ENCODE results near the gene VNN1. TPM values are rescaled to one million over a fixed set of nuclear protein-coding genes. Genes with fewer than 3 reads are reported as not detected.
"Not testable (repeated sequence)": the region's sequence is repeated elsewhere in the genome, so short reads cannot be mapped to it uniquely, and the experiment has no call there.

Gene VNN1
- total and polyA plus RNA-seq, 4 donors, result 0.08 to 0.50 (median 0.13) TPM

DNA sequence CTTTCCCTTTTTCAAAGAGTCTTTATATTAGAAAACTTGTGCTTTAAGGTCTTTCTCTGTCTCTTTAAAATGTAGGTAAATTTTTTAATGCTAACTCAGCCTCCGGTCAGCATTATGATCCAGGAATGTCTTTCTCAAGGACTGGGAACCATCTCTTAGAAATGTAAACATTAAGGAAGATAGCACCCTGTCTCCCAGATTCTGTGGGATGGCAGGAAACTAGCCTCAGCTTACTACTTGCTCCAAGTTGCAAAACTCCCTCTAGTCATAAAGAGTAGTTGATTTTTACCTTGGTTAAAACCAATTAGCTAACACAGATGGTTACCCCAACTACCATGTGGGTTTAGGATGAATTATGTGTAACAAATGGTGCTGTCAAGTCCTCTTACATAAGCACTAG lies 50.2 kb downstream of the VNN1 start:
- no peak overlapping the region for H3K4me3 ChIP-seq (ENCODE audit: low read depth, low read length)
- DNase-seq (ENCODE audit: low read depth in 4 of 6, low spot score in 6 of 6), result no peak
- no peaks in the 10 kb centered on the region for H3K9me3 ChIP-seq (ENCODE audit: control insufficient read depth, insufficient read depth, low read length)
- H3K27me3 ChIP-seq (ENCODE audit: control insufficient read depth, insufficient read depth, low read length), result no peaks in the 10 kb centered on the region
- no CpG with 5 or more reads among the region's 1 CpG for whole genome bisulfite sequencing (ENCODE audit: insufficient coverage)
- H3K4me1 ChIP-seq (ENCODE audit: control insufficient read depth, insufficient read depth, low read length), result no peaks in the 10 kb centered on the region
- no peaks in the 10 kb centered on the region for H3K36me3 ChIP-seq (ENCODE audit: control insufficient read depth, insufficient read depth, low read length)
- no peak overlapping the region for H3K27ac ChIP-seq (ENCODE audit: low read depth, low read length)

DNA sequence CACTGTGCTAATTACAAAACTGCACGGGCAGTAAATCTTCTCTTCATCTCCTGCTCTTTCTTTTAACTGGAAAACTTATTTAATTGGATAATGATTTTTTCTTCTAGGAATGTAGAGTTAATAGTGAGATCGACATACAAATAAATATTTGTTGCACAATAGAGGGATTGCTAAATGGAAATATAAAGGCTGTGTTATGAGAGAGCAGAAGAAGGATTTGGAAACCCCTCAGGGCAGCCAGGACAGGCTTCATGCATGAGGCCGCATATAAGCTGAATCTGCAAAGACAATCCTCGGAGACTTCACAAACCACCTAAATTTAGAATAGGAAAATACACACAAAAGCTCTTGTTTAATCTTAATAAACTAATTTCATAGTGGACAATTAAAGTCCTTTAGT lies 51.9 kb downstream of the VNN1 start:
- H3K4me1 ChIP-seq (ENCODE audit: control insufficient read depth, insufficient read depth, low read length), result no peaks in the 10 kb centered on the region
- no peak overlapping the region for H3K4me3 ChIP-seq (ENCODE audit: low read depth, low read length)
- 100% methylated on average over 1 of the region's 4 CpGs for WGBS (ENCODE audit: insufficient coverage)
- H3K27ac ChIP-seq (ENCODE audit: low read depth, low read length), result no peak overlapping the region
- no peaks in the 10 kb centered on the region for H3K9me3 ChIP-seq (ENCODE audit: control insufficient read depth, insufficient read depth, low read length)
- H3K36me3 ChIP-seq (ENCODE audit: control insufficient read depth, insufficient read depth, low read length), result no peaks in the 10 kb centered on the region
- no peaks in the 10 kb centered on the region for H3K27me3 ChIP-seq (ENCODE audit: control insufficient read depth, insufficient read depth, low read length)
- no peak for DNase-seq (ENCODE audit: low read depth in 4 of 6, low spot score in 6 of 6)

DNA sequence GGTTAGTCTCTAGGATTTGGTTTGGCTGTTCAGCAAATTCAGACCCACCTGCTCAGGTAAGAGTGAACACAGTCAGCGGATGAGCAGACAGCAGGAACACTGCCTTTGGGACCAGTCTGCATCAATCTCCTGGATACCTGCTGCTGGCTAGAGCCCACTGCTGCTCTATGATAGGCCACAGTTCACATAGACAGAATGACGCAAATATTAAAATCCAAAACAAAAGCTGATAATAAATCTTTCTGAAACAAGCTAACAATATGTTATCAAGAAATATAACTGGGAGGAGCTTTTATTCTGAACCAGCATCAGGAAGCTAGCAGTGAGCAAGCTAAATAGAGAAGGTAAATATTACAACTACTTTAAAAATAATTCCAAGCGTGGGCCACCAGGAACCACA lies 54.8 kb downstream of the VNN1 start, which contains the start of gene TAAR1:
Gene TAAR1 (minus strand): TSS at position 101 of the 400 bp plus-strand sequence. CDS start 13,179 bp downstream, outside the sequence.
- WGBS (ENCODE audit: insufficient coverage), result 75% methylated on average over 1 of the region's 3 CpGs

DNA sequence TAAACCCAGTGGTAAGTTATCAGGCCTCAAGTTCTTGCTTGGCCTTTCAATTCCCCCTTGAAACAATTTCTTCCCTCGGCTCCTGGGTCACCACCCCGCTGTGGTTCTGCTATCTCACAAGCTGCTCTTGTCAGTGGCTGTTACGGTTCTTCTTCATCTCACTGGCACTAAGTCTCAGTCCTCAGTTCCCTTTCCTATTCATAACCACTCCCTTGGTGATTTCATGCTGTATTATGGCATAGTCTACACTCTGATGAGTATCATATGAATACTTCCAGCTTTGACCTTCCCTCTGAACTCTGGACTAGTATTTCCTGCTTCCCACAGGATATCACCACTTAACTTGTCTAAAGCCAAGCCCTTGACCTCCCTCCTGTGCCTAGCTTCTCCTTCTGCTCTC lies 62.8 kb downstream of the VNN1 start:
- no peaks in the 10 kb centered on the region for H3K4me1 ChIP-seq (ENCODE audit: control insufficient read depth, insufficient read depth, low read length)
- H3K27ac ChIP-seq (ENCODE audit: low read depth, low read length), result no peak overlapping the region
- no peaks in the 10 kb centered on the region for H3K9me3 ChIP-seq (ENCODE audit: control insufficient read depth, insufficient read depth, low read length)
- DNase-seq (ENCODE audit: low read depth in 4 of 6, low spot score in 6 of 6), result no peak
- H3K27me3 ChIP-seq (ENCODE audit: control insufficient read depth, insufficient read depth, low read length), result no peaks in the 10 kb centered on the region
- 80% methylated on average over 1 of the region's 3 CpGs for WGBS (ENCODE audit: insufficient coverage)
- H3K36me3 ChIP-seq (ENCODE audit: control insufficient read depth, insufficient read depth, low read length), result no peaks in the 10 kb centered on the region
- H3K4me3 ChIP-seq (ENCODE audit: low read depth, low read length), result no peak overlapping the region

More for the DNA sequence above, 54.8 kb downstream of the VNN1 start, which contains the start of gene TAAR1:
- H3K27me3 ChIP-seq (ENCODE audit: control insufficient read depth, insufficient read depth, low read length), result no peaks in the 10 kb centered on the region
- H3K4me3 ChIP-seq (ENCODE audit: low read depth, low read length), result no peak within 1 kb of the TSS
- no peak within 1 kb of the TSS for H3K27ac ChIP-seq (ENCODE audit: low read depth, low read length)
- no peaks in the 10 kb centered on the region for H3K36me3 ChIP-seq (ENCODE audit: control insufficient read depth, insufficient read depth, low read length)
- H3K4me1 ChIP-seq (ENCODE audit: control insufficient read depth, insufficient read depth, low read length), result no peaks in the 10 kb centered on the region
- no peaks in the 10 kb centered on the region for H3K9me3 ChIP-seq (ENCODE audit: control insufficient read depth, insufficient read depth, low read length)
- no peak for DNase-seq (ENCODE audit: low read depth in 4 of 6, low spot score in 6 of 6)

DNA sequence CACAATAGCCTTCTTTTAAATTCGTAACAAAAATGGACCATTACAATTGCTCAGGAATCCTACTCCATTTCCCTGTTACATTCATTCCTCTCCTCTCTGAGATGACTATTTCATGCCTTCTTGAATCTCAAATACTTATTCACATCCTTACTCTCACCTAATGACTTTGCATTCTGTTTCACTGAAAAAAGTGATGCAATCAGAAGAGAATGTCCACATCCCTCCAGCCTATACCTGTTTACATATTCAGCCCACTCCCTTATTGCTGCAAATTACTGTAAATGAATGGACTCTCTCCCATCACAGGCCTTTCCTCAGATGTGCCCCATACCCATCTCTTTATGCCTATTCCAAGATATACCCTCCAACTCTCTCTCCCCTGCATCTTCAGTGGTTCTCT lies 63.4 kb downstream of the VNN1 start:
- no peak for DNase-seq (ENCODE audit: low read depth in 4 of 6, low spot score in 6 of 6)
- Histone ChIP-seq H3K9me3 (ENCODE audit: control insufficient read depth, insufficient read depth, low read length) (no peaks in the 10 kb centered on the region), H3K4me3 (ENCODE audit: low read depth, low read length) (no peak overlapping the region), H3K27me3 (ENCODE audit: control insufficient read depth, insufficient read depth, low read length) (no peaks in the 10 kb centered on the region), H3K4me1 (ENCODE audit: control insufficient read depth, insufficient read depth, low read length) (no peaks in the 10 kb centered on the region), H3K27ac (ENCODE audit: low read depth, low read length) (no peak overlapping the region), H3K36me3 (ENCODE audit: control insufficient read depth, insufficient read depth, low read length) (no peaks in the 10 kb centered on the region)
- WGBS (ENCODE audit: insufficient coverage), result 63% methylated on average over 1 of the region's 1 CpG

DNA sequence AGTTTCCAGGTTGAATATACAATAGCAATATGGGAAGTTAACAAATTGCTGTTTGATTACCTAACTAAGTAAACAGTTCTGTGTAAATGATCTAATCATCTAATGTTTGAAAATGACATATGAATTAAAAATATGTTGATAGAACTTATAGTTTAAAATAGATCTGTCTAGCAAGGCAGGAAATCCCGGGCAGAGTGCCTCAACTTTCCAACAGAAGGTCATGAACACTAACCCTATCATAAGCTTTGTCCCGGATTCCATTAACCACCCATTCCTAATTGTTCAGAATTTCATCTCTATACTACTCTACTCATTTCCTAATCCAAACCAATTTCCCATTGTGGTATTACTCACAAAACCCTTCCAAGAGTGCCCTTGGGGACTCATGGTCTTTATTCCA lies 65.0 kb downstream of the VNN1 start:
- no peaks in the 10 kb centered on the region for H3K27me3 ChIP-seq (ENCODE audit: control insufficient read depth, insufficient read depth, low read length)
- H3K36me3 ChIP-seq (ENCODE audit: control insufficient read depth, insufficient read depth, low read length), result no peaks in the 10 kb centered on the region
- DNase-seq (ENCODE audit: low read depth in 4 of 6, low spot score in 6 of 6), result no peak
- H3K4me3 ChIP-seq (ENCODE audit: low read depth, low read length), result no peak overlapping the region
- no peak overlapping the region for H3K27ac ChIP-seq (ENCODE audit: low read depth, low read length)
- no peaks in the 10 kb centered on the region for H3K9me3 ChIP-seq (ENCODE audit: control insufficient read depth, insufficient read depth, low read length)
- 100% methylated on average over 1 of the region's 2 CpGs for WGBS (ENCODE audit: insufficient coverage)
- no peaks in the 10 kb centered on the region for H3K4me1 ChIP-seq (ENCODE audit: control insufficient read depth, insufficient read depth, low read length)

DNA sequence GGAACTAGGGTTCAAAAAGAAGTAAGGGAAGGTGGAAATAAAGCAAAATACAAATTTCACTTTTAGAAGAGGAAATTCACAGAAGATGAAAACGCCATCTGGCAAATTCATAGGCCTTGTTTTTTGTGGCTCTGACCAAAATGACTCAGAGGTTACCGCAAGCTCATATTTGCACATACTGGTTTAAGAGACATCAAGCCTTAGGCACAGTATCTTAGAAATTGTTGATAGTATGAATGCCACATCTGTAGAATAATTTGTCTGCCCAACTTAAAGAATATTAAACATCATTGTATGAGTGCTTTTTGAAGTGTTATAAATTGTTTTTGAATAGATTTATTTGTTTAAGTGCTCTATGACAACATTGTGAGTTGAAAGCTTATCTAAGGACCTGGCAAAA lies 65.5 kb downstream of the VNN1 start:
- Histone ChIP-seq H3K9me3 (ENCODE audit: control insufficient read depth, insufficient read depth, low read length) (no peaks in the 10 kb centered on the region), H3K27ac (ENCODE audit: low read depth, low read length) (no peak overlapping the region), H3K4me1 (ENCODE audit: control insufficient read depth, insufficient read depth, low read length) (no peaks in the 10 kb centered on the region), H3K27me3 (ENCODE audit: control insufficient read depth, insufficient read depth, low read length) (no peaks in the 10 kb centered on the region), H3K36me3 (ENCODE audit: control insufficient read depth, insufficient read depth, low read length) (no peaks in the 10 kb centered on the region), H3K4me3 (ENCODE audit: low read depth, low read length) (no peak overlapping the region)
- WGBS (ENCODE audit: insufficient coverage), result no CpG with 5 or more reads among the region's 2 CpGs
- no peak for DNase-seq (ENCODE audit: low read depth in 4 of 6, low spot score in 6 of 6)

DNA sequence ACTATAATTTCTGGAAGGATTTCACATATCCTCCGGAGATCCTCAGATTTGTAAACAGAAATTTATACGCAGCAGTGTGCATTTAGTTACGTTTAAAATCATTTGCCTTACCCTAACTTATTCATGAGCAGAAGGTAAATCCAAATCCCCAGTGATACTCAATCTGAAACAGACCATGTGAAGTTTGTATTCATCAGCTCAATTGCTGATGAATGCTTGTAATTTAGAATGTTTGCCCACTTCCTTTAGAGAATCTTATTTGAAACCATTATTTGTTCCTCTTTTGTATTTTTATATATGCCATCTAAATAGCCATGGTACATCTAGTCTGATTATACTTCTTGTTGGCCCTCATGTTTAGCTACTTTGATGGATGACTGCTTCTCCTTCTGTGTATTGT lies 70.3 kb downstream of the VNN1 start:
- Histone ChIP-seq H3K9me3 (ENCODE audit: control insufficient read depth, insufficient read depth, low read length) (no peaks in the 10 kb centered on the region), H3K27me3 (ENCODE audit: control insufficient read depth, insufficient read depth, low read length) (no peaks in the 10 kb centered on the region), H3K4me1 (ENCODE audit: control insufficient read depth, insufficient read depth, low read length) (no peaks in the 10 kb centered on the region), H3K27ac (ENCODE audit: low read depth, low read length) (no peak overlapping the region), H3K4me3 (ENCODE audit: low read depth, low read length) (no peak overlapping the region), H3K36me3 (ENCODE audit: control insufficient read depth, insufficient read depth, low read length) (no peaks in the 10 kb centered on the region)
- WGBS (ENCODE audit: insufficient coverage), result no CpG with 5 or more reads among the region's 3 CpGs
- DNase-seq (ENCODE audit: low read depth in 4 of 6, low spot score in 6 of 6), result no peak

DNA sequence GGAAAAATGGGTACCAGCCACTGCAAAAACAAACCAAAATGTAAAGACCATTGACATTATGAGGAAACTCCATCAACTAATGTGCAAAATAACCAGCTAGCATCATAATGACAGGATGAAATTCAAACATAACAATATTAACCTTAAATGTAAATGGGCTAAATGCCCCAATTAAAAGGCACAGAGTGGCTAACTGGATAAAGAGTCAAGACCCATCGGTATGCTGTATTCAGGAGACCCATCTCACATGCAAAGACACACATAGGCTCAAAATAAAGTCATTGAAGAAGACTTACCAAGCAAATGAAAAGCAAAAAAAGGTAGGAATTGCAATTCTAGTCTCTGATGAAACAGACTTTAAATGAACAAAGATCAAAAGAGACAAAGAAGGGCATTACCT lies 76.7 kb downstream of the VNN1 start:
- not testable (repeated sequence) for DNase-seq (ENCODE audit: low read depth in 4 of 6, low spot score in 6 of 6); H3K27ac ChIP-seq (ENCODE audit: low read depth, low read length); H3K4me1 ChIP-seq (ENCODE audit: control insufficient read depth, insufficient read depth, low read length); H3K9me3 ChIP-seq (ENCODE audit: control insufficient read depth, insufficient read depth, low read length); H3K36me3 ChIP-seq (ENCODE audit: control insufficient read depth, insufficient read depth, low read length); H3K4me3 ChIP-seq (ENCODE audit: low read depth, low read length); H3K27me3 ChIP-seq (ENCODE audit: control insufficient read depth, insufficient read depth, low read length)
- no CpG with 5 or more reads among the region's 1 CpG for WGBS (ENCODE audit: insufficient coverage)

DNA sequence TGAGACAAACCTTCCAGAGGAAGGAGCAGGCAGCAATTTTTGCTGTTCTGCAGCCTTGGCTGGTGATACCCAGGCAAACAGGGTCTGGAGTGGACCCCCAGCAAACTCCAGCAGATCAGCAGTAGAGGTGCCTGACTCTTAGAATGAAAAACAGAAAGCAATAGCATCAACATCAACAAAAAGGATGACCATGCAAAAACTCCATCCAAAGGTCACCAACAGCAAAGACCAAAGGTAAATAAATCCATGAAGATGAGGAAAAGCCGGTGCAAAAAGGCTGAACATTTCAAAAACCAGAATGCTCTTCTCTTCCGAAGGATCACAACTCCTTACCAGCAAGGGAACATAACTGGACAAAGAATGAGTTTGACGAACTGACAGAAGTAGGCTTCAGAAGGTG lies 77.9 kb downstream of the VNN1 start:
- H3K27ac ChIP-seq (ENCODE audit: low read depth, low read length); H3K4me1 ChIP-seq (ENCODE audit: control insufficient read depth, insufficient read depth, low read length); H3K27me3 ChIP-seq (ENCODE audit: control insufficient read depth, insufficient read depth, low read length); H3K36me3 ChIP-seq (ENCODE audit: control insufficient read depth, insufficient read depth, low read length); H3K9me3 ChIP-seq (ENCODE audit: control insufficient read depth, insufficient read depth, low read length); H3K4me3 ChIP-seq (ENCODE audit: low read depth, low read length); DNase-seq (ENCODE audit: low read depth in 4 of 6, low spot score in 6 of 6): not testable (repeated sequence)
- no CpG with 5 or more reads among the region's 3 CpGs for WGBS (ENCODE audit: insufficient coverage)

Measured in spinal cord (tissue), 10 donors.